ENCODE data around the gene ZHX3.
A peak's percentile ranks its signal among the peaks of the same experiment; 100 is the strongest.

Gene ZHX3, protein sequence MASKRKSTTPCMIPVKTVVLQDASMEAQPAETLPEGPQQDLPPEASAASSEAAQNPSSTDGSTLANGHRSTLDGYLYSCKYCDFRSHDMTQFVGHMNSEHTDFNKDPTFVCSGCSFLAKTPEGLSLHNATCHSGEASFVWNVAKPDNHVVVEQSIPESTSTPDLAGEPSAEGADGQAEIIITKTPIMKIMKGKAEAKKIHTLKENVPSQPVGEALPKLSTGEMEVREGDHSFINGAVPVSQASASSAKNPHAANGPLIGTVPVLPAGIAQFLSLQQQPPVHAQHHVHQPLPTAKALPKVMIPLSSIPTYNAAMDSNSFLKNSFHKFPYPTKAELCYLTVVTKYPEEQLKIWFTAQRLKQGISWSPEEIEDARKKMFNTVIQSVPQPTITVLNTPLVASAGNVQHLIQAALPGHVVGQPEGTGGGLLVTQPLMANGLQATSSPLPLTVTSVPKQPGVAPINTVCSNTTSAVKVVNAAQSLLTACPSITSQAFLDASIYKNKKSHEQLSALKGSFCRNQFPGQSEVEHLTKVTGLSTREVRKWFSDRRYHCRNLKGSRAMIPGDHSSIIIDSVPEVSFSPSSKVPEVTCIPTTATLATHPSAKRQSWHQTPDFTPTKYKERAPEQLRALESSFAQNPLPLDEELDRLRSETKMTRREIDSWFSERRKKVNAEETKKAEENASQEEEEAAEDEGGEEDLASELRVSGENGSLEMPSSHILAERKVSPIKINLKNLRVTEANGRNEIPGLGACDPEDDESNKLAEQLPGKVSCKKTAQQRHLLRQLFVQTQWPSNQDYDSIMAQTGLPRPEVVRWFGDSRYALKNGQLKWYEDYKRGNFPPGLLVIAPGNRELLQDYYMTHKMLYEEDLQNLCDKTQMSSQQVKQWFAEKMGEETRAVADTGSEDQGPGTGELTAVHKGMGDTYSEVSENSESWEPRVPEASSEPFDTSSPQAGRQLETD

DNA sequence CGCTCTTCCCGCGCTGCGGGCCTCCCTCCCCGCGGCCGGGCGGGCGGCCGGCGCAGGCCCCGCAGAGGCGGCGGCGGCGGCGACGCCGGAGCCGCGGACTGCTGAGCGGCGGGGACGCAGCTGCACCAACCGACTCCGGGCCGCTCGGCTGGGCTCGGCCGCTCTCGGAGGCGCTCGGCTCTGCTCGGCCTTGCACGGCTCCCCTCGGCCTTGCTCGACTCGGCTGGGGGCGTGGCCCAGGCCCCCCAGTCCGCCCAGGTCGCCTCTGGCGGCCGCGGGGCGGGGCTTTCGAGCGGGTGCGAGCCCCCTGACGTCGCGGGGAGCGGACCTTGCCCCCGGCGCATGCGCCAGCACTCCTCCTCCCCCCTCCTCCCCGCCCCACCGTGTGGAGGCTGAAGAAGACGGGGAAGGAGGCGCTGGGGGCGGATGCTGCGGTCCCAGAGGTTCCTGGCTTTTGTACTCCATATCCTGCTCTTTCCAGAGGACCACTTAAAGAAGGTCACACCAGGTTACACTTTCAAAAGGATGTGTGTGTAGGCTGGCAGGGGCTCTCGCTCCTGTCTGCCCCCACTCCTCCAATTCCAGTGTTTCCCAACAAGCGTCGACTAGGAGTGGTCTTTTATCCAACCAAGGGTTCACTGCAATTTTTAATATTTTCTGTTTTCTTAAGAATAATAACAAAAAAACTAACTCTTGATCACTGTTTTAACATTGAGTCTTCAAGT lies at the start of gene ZHX3:
ZHX3 (minus strand) TSS at position 186 of the 725 bp plus-strand sequence. CDS start 112,815 bp downstream, outside the sequence.
- peak; percentile 100 for DNase-seq (ENCODE audit: low spot score)

DNA sequence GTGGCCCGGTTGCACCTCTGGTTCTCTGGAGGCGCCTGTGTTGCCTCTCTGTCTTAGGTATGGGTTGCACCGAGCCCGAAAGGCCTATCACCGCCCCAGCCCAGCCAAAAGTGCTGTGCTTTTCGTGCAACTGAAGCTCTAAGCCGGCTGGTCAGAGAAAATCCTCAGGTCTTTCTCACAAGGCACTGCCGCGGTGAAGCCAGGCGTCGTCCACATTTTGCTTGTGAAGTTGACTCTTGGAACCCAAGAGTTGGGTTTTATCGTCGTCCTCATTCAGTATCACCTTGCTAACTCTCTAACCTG lies 49.8 kb upstream of the ZHX3 start:
- DNase-seq (ENCODE audit: low spot score): no peak

DNA sequence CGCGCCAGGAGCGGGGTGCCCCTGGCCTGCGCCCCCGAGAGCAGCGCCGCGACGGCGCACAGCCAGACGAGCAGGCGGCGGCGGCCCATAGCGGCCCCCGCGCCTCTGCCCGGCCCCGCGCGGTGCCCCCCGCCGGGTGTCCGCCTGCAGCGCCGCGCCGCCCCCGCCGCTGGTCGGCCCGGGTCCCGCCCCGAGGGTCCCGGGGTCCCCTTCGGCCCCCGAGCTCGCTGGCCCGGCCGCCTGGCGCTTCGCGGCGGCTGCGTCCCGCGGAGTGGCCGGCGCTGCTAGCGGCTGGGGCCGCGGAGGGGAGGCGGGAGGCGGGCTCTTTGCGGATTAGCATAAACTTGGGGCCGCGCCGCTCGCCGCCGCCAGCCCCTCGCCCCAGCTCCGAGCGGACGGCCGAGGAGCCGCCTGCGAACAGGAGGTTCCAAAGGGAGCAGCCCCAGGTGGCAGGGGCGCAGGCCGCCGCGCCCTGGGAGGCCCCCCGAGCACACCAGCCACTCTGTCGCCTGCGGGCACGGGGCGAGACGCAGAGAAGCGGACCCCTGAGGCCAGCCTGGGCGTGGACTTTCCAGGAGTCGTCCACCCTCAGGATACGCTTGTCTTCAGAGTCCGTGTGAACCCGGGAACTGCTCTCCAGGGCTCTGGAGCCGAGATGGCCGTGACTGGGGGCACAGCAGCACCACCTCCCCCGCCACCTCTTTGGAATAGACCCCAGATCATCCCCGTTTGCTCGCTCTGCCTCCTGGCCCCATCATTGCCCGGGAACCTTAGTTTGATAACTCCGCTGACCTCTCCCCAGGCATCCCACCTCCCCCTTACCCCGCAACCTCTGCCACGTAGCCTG lies 49.2 kb upstream of the ZHX3 start, which contains the start of gene EMILIN3:
EMILIN3 (minus strand) TSS at position 273 of the 847 bp plus-strand sequence; CDS start at position 89, 184 bp downstream.
- DNase-seq (ENCODE audit: low spot score): no peak

DNA sequence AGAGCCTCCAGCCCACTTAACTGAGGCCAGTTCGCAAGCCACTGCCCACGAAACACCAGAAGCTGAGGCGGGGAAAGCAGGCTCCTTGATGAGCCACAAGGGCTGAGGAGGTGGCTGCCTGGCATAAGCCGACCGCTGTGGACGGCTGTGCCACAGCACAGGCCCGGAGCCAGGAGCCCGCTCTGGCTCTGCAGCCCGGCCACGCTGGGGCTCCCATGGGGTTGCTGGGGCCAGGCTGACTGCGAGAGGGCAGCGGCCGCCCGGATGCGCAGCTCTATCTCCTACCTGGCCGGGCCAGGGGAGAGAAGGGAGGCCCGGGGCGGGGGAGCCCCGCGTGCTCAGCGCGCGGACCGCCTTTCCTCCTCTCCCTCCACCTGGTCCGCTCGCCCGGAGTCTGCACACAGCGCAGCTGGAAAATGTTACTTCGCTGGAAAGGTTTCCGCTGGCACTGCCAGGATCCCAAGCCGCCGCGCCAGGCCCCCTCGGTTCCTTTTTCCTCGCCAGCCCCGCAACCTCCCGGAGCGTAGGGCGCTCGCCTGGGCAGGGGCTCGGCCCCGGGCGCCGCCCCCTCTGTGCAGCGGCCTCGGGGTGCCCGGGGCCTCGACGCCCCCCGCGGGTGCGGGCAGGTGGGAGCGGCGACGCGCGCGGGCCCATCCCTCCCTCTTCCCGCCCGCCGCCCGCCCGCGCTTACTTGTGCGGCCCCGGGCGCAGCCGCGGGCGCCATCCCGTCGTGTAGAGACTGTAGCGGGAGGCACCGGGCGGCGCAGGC lies 48.4 kb upstream of the ZHX3 start:
- no peak for DNase-seq (ENCODE audit: low spot score)

DNA sequence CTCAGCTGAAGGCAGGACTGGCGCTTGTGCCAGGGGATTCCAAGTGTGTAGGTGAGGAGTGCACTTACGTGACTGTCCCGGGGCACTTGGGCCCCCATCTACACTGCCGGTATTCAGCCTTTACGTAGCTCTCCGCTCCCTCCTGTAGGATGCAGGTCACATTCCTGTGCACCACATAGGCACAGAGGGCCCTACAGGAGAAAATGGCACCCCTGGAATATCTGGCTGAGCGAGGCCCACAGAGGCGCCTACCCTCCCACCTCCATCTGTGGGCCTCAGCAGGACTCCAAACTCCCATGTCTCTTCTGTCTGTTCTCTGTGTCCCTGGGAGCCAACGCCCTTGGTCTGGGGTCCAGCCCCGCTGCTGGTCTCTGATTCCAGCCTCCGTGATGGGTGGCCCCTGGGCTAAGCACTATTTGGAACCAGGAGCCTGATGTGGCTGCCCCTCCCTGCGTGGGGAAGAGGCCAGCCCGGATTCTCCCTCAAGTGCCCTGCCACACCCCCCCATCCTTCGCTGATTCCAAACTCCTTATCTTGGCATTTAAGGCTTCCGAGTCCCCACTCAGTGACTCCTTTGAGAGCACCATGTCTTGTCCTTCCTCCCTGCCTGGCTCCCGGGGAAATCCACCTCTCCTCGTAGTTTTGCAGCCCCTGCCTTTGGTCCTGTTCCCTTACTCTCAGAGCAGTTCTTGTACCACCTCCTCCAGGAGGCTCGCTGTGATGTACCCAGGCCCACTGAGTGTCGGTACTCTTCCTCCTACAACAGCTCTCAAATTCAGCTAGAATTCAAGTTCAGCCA lies 47.6 kb upstream of the ZHX3 start:
- DNase-seq (ENCODE audit: low spot score): no peak

DNA sequence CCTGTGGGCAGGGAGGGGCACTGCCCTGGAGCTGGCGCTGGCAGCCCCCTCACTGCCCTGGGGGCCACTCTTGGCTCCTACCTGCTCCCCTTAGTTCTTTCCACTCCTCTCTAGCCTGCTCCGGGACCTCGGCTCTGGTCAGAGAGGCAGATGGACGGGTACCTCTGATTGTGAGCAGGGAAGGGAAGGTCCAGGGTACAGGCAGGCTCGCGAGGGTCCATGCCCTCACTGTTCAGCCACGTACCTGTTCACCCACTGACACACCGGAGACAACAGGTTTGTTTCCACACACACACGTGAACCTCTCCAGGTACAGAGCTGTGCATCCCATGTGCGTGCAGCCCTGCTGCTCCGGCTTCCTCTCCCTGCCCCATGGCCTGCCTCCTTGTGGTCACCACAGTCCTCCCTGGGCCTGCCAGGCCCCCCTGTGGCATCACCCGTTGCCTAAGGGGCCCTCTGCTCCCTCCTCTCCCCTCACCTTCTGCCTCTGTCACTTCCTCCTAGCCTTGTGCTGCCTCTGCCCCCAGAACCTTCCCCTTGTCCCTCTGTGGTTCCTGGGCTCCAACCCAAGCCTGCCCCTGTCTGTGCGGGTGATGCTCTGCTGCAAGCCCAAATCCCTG lies 46.8 kb upstream of the ZHX3 start:
- DNase-seq (ENCODE audit: low spot score): no peak

DNA sequence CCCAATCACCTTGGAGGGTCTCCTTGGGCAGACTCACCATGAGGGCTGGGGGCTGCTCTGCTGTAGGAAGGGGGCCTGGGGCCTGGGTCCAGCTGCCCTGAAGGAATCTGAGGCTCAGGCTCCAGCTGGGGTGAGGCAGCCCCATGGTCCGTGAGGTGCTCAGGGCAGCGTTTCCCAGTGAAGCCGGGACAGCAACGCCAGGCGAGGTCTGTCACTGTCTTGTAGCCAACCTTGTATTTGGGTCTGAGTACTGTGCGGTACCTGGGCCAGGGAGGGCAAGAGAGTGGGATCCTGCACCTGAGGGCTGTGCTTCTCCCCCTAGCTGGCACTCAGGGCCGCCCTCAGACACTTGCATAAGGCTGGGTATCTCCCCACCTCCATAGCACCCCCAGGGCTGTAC lies 46.1 kb upstream of the ZHX3 start:
- DNase-seq (ENCODE audit: low spot score): no peak

DNA sequence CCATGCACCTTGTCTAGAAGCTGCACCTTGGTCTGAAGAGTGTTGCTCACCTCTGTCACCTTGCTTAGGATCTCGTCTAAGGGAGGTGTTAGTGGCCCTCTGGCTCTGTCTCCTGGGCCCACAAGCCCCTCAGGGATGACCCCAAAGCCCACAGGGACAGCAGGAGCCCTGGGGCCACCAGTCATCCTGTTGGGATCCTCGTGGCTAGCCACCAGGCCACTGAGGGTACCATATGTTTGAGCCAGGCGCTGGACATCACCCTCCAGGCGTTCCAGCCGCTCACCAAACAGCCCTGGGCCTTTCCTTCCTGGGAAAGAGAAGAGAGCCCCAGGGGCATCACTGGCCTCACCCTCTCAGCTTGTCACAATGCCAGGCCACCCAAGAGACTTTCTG lies 45.2 kb upstream of the ZHX3 start:
- no peak for DNase-seq (ENCODE audit: low spot score)

DNA sequence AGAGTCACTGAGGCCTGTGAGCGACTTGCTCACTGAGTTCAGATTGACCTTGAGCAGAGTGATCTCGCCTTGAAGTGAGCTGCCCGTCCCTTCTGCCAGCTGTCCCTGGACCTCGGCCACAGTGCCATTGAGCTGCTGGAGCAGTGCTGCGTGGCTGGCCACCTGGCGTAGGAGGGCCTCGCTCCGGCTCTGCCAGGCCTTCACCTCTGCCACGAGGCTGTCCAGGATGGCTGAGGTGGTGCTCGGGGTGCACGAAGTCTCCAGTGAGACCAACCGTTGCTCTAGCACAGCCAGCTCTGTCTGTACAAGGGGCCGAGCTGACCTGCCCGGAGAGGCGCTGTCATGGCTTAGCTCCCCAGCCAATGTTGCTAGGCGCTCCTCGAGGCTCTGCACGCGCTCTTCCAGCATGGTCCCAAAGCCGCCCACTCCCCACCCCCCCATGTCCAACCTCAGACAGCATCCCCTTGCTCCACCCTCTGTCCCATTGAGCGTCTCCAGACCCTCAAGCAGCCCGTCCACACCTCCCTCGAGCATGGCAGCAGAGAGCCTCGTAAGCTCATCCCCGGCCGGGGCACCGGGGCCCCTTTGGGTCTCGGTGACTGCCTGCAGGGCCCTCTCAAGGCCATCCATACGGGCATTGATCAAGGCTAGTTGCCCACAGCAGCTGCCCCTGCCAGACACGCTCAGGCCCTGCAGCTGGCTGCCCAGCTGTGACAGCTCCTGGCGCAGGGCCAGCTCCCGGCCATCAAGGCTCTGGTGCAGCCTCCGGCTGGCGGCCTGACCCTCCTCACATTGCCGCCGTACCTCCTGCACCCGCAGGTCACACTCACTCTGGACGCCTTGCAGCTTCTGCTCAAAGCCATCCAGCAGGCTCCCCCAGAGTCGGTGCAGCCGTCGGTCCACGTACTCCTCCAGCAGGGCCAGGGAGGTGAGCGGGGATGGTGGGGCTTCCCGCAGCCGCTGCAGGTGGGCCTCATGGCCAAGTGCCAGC lies 44.5 kb upstream of the ZHX3 start:
- DNase-seq (ENCODE audit: low spot score): no peak

DNA sequence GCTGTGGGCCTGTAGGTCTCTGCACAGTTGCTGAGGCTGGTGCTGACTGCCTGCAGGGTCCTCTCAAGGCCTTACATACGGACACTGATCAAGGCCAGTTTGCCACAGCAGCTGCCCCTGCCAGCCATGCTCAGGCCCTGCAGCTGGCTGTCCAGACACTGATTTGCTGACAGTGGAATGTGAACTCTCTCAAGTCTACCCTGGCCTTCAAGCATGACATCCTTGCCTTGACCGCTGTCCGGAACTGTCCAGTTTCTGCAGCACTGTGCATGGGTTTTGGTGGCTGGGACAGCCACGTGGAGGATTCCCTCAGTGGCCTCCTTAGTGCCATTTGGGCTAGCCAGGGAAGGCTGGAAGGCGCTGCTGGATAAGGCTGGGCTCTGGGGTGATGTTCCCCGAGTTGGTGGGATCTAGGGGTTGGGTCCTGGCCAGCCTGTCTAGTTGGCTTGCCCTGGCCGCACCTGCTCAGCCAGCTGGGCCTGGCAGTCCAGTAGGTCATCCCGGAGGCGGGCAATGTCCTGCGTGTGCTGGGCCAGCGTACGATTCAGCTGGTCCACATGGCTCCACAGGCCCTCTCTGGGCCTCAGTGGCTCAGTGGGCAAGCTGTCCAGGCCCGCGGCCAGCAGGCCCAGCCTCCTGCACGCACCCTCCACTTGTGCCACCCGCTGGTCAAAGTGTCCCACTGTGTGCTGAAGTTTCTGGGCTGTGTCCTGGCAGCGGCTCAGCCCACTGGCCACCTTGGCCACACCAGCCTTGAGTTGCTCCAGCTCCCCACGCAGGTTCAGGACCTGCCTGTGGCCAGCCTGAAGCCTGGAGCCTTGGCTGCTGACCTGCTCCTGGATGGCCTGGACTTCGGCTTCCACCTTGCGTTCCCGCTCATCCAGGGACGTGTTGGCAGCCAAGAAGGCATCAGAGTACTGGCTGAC lies 43.6 kb upstream of the ZHX3 start:
- DNase-seq (ENCODE audit: low spot score): no peak

DNA sequence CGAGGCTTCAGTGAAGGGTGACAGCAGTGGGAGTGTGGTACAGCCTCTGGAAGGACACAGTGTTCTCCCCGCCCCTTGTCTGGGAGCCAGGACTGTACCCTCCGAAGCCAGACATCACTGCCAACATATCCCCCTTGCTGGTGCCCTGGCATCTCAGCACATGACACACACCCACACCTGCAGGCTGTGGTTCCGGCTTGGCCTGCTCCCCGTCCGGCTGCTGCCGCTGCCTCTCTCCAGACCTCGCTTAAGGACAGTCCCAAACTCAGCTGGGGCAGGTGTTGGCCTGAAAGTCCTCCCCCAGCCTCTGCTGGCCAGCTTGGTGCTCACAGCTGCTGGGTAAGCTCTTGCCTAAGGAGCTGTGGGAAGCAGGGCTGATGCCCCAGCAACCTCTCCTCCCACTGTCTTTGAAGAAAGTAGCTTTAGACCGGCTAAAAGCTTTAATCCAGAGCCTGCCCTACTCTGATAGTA lies 42.0 kb upstream of the ZHX3 start:
- no peak for DNase-seq (ENCODE audit: low spot score)

DNA sequence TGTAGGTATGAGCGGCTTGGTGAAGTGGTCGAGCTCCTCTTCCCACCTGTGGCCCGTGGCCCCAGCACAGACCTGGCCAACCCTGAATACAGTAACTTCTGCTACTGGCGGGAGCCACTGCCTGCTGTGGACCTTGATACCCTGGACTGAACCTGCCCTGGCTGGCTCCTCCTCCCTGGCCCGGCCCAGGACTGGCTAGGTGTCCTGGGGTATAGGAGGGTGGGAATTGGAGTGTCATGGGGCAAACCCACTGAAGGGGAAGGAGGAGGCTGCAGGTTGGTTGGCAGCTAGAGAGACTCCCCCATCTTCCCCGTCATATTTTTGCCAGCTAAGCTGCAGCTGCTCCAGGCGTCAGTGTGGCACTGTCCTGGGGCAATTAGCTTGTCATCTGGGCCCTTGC lies 41.2 kb upstream of the ZHX3 start:
- no peak for DNase-seq (ENCODE audit: low spot score)

DNA sequence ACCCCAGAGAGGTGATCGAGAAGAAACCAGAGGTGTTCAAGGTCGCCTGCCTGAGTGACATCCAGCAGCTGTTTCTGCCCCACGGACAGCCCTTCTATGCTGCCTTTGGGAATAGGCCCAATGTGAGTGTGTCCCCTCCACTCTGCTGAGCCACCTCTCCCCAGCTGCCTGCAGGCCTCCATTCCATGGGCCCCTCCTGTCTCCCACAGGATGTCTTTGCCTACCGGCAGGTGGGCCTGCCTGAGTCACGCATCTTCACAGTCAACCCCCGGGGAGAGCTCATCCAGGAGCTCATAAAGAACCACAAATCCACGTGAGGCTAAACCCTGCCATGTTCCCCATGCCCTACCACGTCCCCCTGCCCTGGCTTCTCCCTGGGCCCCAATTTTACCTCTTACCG lies 40.7 kb upstream of the ZHX3 start:
- no peak for DNase-seq (ENCODE audit: low spot score)

DNA sequence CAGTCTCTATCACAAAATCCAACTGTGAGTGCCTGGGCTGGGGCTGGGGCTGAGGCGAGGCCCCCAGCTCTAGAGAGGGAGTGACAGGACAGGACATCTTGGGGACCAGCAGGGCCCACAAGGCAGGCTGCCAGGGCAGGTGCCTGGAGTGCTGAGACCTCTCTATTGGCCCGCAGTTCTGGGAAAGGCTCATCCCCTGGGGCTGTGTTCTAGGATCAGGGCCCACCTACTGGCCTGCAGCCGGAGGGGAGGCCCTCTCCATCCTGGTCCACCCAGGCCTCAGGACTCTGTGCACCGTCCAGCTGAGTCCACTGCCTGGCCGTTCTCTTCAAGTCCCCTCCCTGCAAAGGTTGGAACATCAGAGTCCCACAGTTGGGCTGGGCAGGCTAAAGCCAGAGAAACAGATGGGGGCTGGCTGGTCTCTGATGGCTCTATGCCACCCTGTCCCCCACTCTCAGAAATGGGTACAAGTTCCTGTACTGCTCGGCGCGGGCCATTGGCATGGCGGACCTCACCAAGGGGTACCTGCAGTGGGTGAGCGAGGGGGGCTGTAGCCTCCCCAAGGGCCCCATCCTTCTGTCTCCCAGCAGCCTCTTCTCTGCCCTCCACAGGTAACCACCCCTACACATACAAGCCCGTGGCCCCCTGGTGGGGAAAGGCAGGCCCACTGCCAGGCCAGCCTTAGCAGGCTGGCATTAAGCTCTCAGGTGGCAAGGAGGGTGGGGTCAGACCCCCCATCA lies 40.1 kb upstream of the ZHX3 start:
- no peak for DNase-seq (ENCODE audit: low spot score)

DNA sequence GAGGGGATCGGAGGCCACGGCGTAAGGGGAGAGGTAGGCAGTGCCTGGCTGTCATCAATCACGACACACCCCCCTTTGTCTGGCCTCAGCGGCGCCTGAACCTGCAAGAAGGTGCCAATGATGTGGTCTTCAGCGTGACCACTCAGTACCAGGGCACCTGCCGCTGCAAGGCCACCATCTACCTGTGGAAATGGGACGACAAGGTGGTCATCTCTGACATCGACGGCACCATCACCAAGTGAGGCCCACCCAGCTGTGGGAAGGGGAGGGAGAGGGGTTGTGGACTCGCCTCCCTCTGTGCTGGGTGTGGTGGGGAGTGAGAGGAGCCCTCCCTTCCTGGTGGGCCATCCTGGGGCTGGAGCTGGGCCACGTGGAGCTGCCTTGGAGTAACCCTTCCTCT lies 39.4 kb upstream of the ZHX3 start:
- no peak for DNase-seq (ENCODE audit: low spot score)

DNA sequence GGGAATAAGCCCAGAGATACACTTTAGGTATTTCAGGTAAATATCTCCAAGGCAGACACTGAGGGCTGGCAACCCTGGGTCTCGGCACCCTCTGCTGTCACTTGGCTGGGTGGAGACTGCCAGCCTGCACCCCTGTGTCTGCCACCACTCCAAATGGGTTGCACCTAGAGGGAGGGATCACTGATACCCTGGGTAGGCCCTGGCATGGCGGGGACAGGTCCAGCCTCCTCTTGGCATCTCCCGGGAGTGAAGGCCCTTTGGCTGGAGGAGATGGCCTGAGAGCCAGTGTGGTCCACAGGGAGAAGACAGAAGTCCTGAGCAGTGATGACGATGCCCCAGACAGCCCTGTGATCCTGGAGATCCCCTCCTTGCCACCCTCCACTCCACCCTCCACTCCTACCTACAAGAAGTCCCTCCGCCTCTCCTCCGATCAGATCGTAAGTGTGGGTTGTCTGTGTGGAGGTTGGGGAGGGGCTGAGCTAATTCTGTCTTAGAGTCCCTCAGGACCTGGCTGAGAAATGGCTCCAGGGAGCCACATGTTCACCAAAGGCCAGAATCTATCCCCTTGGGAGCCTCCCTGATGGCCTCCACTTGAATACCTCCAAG lies 38.2 kb upstream of the ZHX3 start:
- DNase-seq (ENCODE audit: low spot score): no peak

All from AG20443 (cell line).